ENCODE results near the gene ESR1. TPM values are rescaled to one million over a fixed set of nuclear protein-coding genes. Genes with fewer than 3 reads are reported as not detected.

The ESR1 gene
- total RNA-seq, 2 donors from 2014 or later, result 4.9 TPM

DNA sequence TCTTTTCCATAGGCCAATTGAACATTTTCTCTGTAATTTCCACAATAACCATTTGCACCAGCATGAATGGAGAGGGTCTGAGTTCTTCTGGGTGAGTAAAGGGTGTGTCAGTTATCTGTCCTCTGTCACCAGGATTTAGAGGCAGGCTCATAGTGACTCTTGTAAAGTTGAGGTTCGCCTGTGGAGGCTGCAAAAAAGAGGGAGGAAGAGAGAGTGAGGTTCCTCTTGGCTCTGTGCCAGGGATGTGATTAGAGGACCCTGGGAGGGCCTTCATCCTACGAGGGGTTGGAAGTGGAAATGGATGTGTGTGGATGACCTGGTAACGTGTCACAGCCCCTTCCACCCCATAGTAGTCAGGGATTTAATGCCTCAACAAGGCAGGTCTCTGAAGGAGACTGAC is 242.0 kb downstream of the ESR1 start:
- TF ChIP-seq, protein P1, sequence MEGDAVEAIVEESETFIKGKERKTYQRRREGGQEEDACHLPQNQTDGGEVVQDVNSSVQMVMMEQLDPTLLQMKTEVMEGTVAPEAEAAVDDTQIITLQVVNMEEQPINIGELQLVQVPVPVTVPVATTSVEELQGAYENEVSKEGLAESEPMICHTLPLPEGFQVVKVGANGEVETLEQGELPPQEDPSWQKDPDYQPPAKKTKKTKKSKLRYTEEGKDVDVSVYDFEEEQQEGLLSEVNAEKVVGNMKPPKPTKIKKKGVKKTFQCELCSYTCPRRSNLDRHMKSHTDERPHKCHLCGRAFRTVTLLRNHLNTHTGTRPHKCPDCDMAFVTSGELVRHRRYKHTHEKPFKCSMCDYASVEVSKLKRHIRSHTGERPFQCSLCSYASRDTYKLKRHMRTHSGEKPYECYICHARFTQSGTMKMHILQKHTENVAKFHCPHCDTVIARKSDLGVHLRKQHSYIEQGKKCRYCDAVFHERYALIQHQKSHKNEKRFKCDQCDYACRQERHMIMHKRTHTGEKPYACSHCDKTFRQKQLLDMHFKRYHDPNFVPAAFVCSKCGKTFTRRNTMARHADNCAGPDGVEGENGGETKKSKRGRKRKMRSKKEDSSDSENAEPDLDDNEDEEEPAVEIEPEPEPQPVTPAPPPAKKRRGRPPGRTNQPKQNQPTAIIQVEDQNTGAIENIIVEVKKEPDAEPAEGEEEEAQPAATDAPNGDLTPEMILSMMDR (IDR thresholded peaks at IDR 0.05), result no peak
- DNase-seq (ENCODE audit: low spot score) (no peak), ATAC-seq (ENCODE audit: insufficient number of reproducible peaks, low FRiP score, low read depth) (no peak)
- Histone ChIP-seq H3K4me3 (no peak overlapping the region), H3K9me3 (no peaks in the 10 kb centered on the region), H3K4me1 (ENCODE audit: control insufficient read depth in 1 of 2, low read depth in 2 of 2) (no peaks in the 10 kb centered on the region), H3K36me3 (no peaks in the 10 kb centered on the region), H3K27me3 (replicated peaks; ENCODE audit: insufficient read depth) (no peaks in the 10 kb centered on the region), H3K27ac (no peak overlapping the region)

DNA sequence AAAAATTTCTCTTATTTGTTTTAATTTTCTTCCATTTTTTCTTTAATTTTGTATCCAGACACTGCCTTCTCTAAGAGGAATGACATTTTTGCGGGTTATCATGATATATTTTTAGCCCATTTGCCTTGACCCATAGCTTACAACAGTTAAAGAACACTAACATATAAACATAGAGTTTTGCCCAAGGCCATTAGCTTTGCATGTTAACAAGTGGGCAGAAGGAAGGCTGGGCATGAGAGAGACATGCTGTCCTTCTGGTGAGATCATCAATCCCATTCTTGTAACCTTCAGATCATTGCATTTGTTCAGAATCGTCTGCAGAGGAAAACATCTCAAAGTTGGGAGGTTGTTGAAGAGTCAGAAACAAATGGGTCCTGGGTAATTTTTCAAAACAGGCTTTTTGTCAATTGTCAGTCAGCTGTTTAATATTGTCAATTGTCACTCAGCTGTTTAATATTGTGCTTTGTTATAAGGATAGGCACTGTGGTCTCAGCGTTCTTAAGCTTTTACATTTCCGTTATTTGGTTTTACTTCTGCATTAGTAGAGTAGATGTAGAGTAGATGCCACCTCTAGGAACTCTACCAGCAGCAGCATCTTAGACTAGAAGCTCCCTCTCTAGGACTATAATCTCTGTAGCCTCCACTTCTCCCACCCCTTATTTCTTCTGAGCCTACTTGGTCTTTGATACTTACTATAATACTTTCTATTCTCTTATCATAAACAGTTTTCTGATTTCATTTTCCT is 243.1 kb downstream of the ESR1 start:
- Histone ChIP-seq H3K4me3 (no peak overlapping the region), H3K36me3 (no peaks in the 10 kb centered on the region), H3K9me3 (no peaks in the 10 kb centered on the region), H3K27me3 (replicated peaks; ENCODE audit: insufficient read depth) (no peaks in the 10 kb centered on the region), H3K4me1 (ENCODE audit: control insufficient read depth in 1 of 2, low read depth in 2 of 2) (no peaks in the 10 kb centered on the region), H3K27ac (no peak overlapping the region)
- DNase-seq (ENCODE audit: low spot score) (no peak), ATAC-seq (ENCODE audit: insufficient number of reproducible peaks, low FRiP score, low read depth) (no peak)
- TF ChIP-seq, protein P1 (IDR thresholded peaks at IDR 0.05), result no peak

DNA sequence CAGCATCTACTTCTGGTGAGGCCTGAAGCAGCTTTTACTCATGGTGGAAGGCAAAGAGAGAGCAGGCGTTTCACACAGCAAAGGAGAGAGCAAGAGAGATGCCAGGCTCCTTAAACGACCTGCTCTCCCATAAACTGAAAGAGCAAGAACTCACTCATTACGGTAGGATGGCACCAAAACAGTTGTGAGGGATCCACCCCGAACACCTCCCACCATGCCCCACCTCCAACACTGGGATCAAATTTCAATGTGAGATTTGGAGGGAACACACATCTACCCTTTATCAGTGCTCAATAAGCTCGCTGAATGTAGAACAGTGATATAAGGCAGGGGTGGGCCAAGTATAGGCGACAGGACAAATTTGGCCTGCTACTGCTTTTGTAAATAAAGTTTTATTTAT is 244.6 kb downstream of the ESR1 start:
- Histone ChIP-seq H3K36me3 (no peaks in the 10 kb centered on the region), H3K4me3 (no peak overlapping the region), H3K4me1 (ENCODE audit: control insufficient read depth in 1 of 2, low read depth in 2 of 2) (no peaks in the 10 kb centered on the region), H3K9me3 (no peaks in the 10 kb centered on the region), H3K27ac (no peak overlapping the region), H3K27me3 (replicated peaks; ENCODE audit: insufficient read depth) (no peaks in the 10 kb centered on the region)
- TF ChIP-seq, protein P1 (IDR thresholded peaks at IDR 0.05), result no peak
- ATAC-seq (ENCODE audit: insufficient number of reproducible peaks, low FRiP score, low read depth) (no peak), DNase-seq (ENCODE audit: low spot score) (no peak)

DNA sequence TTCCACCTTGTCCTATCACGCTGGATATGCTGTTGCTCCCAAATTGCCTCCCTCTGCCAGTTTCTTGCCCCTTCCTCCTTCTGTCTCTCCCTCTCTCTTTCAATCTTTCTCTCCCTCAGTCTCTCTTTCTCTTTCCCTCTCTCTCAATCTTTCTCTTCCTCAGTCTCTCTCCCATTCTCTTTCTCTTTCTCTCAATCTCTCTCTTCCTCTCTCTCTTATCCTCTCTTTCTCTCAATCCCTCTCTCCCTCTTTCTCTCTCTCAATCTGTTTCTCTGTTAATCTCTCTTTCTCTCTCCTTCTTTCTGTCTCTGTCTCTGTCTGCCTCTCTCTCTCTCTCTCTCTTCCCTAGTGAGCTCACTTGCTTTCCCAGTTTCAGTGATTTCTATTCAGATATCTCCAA is 245.8 kb downstream of the ESR1 start:
- no peak overlapping the region for H3K27ac ChIP-seq
- H3K27me3 ChIP-seq (replicated peaks; ENCODE audit: insufficient read depth), result no peaks in the 10 kb centered on the region
- no peak for DNase-seq (ENCODE audit: low spot score)
- no peak overlapping the region for H3K4me3 ChIP-seq
- no peak for ATAC-seq (ENCODE audit: insufficient number of reproducible peaks, low FRiP score, low read depth)
- H3K36me3 ChIP-seq, result no peaks in the 10 kb centered on the region
- TF ChIP-seq, protein P1 (IDR thresholded peaks at IDR 0.05), result no peak
- H3K9me3 ChIP-seq, result no peaks in the 10 kb centered on the region
- no peaks in the 10 kb centered on the region for H3K4me1 ChIP-seq (ENCODE audit: control insufficient read depth in 1 of 2, low read depth in 2 of 2)

DNA sequence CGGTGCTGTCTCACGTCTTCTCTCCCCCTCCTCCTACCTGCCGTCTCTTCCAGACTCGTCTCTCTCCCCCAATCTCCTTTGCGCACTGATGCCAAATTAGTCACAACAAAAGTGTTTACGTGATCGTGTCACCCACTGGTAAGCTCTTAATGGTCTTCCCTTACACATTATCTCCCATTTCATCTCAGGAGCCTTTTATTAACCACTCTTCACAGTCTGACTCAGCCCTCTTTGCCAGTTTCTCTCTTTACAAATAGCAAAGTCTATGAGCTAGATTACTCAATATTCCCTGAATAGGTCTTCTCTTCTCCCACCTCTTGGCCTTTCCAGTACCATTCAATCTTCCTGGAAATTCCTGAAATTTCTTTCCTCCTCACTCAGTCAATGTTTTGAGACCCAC is 247.0 kb downstream of the ESR1 start:
- no peak for ATAC-seq (ENCODE audit: insufficient number of reproducible peaks, low FRiP score, low read depth)
- no peak overlapping the region for H3K27ac ChIP-seq
- H3K4me1 ChIP-seq (ENCODE audit: control insufficient read depth in 1 of 2, low read depth in 2 of 2), result no peaks in the 10 kb centered on the region
- H3K36me3 ChIP-seq, result no peaks in the 10 kb centered on the region
- H3K27me3 ChIP-seq (replicated peaks; ENCODE audit: insufficient read depth), result no peaks in the 10 kb centered on the region
- no peaks in the 10 kb centered on the region for H3K9me3 ChIP-seq
- TF ChIP-seq, protein P1 (IDR thresholded peaks at IDR 0.05), result no peak
- no peak for DNase-seq (ENCODE audit: low spot score)
- no peak overlapping the region for H3K4me3 ChIP-seq
